ENCODE results near the gene HAPLN2.
"Not testable (repeated sequence)": the region's sequence is repeated elsewhere in the genome, so short reads cannot be mapped to it uniquely, and the experiment has no call there.

The HAPLN2 gene

GRCh38 chr1:156622581-156623297, 3.5 kb downstream of the HAPLN2 start:
- no peak for DNase-seq (ENCODE audit: low spot score)

DNA sequence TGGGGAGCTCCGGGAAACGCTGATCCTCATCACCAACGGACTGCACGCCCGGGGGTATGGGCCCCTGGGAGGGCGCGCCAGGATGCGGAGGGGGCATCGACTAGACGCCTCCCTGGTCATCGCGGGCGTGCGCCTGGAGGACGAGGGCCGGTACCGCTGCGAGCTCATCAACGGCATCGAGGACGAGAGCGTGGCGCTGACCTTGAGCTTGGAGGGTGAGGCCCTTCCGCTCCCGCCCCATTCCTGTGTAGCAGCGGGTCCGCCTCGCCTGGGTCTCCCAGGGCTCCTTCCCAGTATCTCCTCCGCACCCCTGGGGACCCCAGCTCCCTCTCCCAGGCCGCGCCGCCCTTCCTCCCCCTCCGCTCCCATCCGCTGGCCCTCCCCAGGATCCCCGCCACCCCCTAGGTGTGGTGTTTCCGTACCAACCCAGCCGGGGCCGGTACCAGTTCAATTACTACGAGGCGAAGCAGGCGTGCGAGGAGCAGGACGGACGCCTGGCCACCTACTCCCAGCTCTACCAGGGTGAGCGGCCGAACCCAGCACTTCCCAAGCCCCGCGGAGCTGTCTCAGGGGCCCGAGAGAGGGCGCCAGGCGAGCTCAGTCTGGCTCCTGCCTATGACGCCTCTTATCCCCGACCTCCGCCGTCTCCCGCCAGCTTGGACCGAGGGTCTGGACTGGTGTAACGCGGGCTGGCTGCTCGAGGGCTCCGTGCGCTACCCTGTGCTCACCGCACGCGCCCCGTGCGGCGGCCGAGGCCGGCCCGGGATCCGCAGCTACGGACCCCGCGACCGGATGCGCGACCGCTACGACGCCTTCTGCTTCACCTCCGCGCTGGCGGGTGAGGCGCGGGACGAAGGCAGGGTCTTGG, 5.0 kb downstream of the HAPLN2 start:
- no peak for DNase-seq (ENCODE audit: low spot score)

DNA sequence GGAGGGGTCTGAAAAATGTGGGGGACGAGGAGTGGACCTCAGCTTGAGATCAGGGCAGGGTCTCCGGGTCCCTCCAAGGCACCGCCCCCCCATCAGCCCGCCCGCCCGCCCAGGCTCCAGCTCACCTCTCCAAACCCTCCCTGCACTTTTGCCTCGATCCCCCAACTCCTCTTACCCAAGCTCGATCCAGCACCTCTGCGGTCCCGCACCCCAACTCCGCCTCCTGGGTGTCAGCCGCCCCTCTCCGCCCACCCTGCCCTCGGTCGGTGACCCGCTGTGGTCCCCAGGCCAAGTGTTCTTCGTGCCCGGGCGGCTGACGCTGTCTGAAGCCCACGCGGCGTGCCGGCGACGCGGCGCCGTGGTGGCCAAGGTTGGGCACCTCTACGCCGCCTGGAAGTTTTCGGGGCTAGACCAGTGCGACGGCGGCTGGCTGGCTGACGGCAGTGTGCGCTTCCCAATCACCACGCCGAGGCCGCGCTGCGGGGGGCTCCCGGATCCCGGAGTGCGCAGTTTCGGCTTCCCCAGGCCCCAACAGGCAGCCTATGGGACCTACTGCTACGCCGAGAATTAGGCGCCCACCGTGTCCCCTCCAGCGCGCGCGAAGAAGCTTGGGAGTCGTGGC, 5.7 kb downstream of the HAPLN2 start:
- no peak for DNase-seq (ENCODE audit: low spot score)

DNA sequence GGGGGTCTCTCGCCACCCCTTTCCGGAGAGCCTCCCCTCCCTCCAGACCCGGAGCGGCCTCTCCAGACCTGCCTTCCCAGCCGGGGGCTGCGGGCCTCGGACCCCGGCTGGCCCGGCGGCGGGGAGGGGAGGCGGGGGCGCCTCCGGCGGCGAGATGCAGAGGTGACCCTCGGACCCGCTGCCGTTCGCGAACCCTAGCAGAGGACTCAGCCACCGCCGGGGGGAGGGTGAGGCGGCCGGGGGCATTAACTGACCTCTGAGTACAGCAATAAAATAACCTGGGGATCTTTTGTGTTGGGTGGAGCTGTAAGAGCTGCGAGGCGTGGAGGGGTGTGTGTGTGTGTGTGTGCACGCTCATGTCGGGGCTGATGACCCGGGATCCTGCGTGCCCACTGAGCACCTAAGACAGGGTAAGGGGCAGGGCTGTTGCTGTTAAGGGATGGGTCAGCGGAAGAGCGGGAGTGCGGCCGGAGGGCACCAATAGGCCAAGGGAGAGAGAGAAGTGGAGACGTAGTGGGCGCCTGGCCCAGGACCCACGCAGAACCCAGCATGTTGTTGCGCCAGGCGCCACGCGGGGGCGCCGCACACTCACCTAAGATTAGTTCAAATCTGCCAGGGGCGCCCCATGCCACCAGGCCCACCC, 6.3 kb downstream of the HAPLN2 start:
- peak; percentile 74 for DNase-seq (ENCODE audit: low spot score)

GRCh38 chr1:156626079-156626438, 6.8 kb downstream of the HAPLN2 start:
- DNase-seq (ENCODE audit: low spot score), result no peak

GRCh38 chr1:156627313-156627880, 8.2 kb downstream of the HAPLN2 start:
- DNase-seq (ENCODE audit: low spot score), result peak; percentile 87

- peak; percentile 46 for DNase-seq (ENCODE audit: low spot score)
These were observed 10.7 kb downstream of the HAPLN2 start for GRCh38 chr1:156629823-156630449.

DNA sequence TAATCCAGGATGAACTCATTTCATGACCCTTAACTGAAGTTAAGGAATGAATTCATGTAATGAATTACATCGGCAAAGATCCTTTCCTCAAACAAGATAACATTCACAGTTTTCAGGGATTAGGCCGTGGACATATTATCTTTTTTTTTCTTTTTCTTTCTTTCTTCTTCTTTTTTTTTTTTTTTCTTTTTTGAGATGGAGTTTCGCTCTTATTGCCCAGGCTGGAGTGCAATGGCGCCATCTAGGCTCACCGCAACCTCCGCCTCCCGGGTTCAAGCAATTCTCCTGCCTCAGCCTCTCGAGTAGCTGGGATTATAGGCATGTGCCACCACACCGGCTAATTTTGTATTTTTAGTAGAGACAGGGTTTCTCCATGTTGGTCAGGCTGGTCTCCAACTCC, 11.9 kb downstream of the HAPLN2 start:
- not testable (repeated sequence) for DNase-seq (ENCODE audit: low spot score)

DNA sequence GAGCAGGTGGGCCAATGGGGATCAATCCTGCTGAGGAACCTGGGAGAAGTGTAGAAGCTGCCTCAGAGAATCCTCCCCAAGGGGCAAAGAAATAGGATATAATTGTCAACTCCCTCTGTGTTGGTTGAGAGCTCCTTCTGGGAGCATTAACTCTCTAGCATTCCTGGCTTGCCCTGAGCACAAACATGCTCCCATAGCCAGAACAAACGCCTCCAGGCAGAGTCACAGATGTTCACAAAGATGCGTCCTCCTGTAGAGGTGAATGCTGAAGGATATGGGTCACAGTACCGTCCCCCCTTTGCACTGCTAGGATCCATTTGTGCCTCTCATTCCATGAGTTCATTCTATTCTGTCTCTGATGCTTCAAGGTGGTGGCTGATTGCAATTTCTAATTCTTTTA, 13.1 kb downstream of the HAPLN2 start:
- no peak for DNase-seq (ENCODE audit: low spot score)

GRCh38 chr1:156638189-156638985, 19.2 kb downstream of the HAPLN2 start:
- no peak for DNase-seq (ENCODE audit: low spot score)

- DNase-seq (ENCODE audit: low spot score), result no peak
These were observed 20.4 kb downstream of the HAPLN2 start for GRCh38 chr1:156639601-156640101.

- DNase-seq (ENCODE audit: low spot score), result no peak
These were observed 21.9 kb downstream of the HAPLN2 start for GRCh38 chr1:156640842-156641706.

GRCh38 chr1:156641761-156642264, 22.6 kb downstream of the HAPLN2 start, which contains the start of gene BCAN:
Gene BCAN (plus strand): TSS chr1:156642117. CDS start chr1:156646055, 3,938 bp downstream.
- DNase-seq (ENCODE audit: low spot score), result no peak

- no peak for DNase-seq (ENCODE audit: low spot score)
These were observed 23.2 kb downstream of the HAPLN2 start for GRCh38 chr1:156642265-156643048.

- DNase-seq (ENCODE audit: low spot score), result no peak
These were observed 24.0 kb downstream of the HAPLN2 start for GRCh38 chr1:156643049-156643777.

GRCh38 chr1:156643778-156644092, 24.5 kb downstream of the HAPLN2 start:
- no peak for DNase-seq (ENCODE audit: low spot score)

GRCh38 chr1:156644146-156644545, 24.9 kb downstream of the HAPLN2 start:
- no peak for DNase-seq (ENCODE audit: low spot score)

DNA sequence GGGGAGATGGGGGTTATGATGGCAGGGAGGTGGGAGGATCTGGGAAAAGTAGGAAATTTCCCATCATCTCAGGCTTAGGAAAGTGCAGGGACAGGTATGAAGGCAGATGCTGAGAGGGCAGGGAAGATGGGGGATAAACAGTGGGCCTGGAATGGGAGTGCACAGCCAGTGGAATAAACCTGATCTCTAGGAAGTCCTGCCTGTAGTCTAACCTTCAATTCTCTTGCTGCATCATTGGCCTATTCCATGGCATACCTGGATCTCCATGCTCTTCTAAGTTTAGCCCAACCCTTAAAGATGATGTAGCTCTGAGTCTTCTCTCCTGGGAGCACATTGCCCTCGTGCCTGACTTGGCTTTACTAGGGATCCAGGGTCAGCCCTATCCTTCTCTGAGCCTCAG, 25.4 kb downstream of the HAPLN2 start:
- DNase-seq (ENCODE audit: low spot score), result no peak

Measured in NAMALWA (cell line).